ENCODE results near the gene CACNA1E.
"Not testable (repeated sequence)": the region's sequence is repeated elsewhere in the genome, so short reads cannot be mapped to it uniquely, and the experiment has no call there.

The CACNA1E gene

GRCh38 chr1:181518152-181518551, 34.8 kb downstream of the CACNA1E start:
- no peak for DNase-seq

DNA sequence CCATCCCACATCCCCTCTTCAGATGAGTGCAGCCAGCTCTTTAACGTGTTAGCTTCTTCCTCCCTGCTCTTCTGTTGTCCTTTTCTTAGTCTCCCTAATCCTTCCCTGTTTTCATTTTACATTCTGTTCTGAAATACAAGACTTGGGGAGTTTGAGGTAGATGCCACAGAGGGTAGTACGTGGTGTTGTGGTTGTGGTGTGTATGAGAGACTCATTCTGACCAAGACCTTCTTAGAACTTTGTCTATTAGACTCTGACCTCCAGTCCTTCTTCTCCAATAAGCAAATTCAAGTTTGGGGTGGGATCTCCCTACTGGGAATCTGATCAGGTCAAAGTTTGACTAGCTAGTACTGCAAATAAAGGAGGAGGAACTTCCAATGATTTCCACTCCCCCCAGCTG, 39.5 kb downstream of the CACNA1E start:
- no peak for DNase-seq

- DNase-seq, result no peak
Measured at GRCh38 chr1:181525104-181525721, 41.9 kb downstream of the CACNA1E start.

- DNase-seq, result not testable (repeated sequence)
Measured at GRCh38 chr1:181528241-181528640, 44.9 kb downstream of the CACNA1E start.

- DNase-seq, result no peak
Measured at GRCh38 chr1:181531441-181531840, 48.1 kb downstream of the CACNA1E start.

- no peak for DNase-seq
Measured at GRCh38 chr1:181531951-181532600, 48.8 kb downstream of the CACNA1E start.

DNA sequence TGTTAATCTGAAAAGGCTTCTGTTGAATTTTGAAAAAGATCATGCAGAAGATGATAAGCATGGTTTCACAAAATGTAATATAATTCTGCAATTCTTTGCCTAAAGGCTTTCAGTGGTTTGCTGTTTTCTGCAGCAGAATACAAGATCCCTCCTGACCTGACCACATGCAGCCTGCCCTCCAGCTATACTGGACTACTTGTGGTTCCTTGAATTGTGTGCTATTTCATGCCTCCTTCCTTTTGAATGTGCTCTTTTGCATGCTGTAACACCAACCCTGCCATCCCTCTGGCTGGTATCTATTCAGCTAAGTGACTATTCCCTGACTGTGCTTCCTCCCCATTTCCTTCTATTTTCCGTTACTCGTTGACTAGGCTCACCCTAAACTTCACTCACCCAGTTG, 55.5 kb downstream of the CACNA1E start:
- no peak for DNase-seq

DNA sequence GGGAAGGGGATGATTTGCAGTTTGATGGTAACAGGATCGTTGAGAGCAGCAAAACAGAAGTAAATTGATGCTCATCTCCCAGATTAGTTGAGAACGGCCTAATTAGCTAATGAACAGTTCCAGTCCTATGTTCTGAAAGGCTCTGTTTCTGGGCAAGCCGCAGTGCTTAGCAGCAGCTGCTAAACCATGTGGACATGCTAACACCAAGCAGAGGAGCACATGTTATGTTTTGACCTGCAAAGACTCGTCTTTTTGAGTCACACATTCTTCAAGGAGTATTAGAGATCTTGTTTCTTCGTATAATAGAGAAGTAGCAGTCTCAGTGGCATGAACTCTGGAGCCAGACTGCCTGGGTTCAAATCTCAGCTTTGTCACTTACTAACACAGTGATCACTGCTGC, 58.1 kb downstream of the CACNA1E start:
- DNase-seq, result no peak

DNA sequence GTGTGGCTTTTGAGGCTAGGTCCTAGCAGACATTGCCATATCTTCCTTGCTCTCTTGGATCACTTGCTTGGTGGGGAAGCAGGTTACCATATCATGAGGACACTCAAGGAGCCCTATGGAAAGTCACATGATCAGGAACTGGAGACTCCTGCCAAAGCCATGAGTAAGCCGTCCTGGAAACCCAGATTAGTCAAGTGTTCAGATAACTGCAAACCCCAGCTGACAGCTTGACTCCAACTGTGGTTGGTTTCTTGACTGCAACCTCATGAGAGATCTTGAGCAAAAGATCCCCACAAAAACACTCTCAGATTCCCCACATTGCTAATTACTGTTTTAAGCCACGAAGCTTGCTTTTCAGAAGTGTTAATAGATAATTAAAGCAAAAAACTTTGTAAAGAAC, 58.6 kb downstream of the CACNA1E start:
- no peak for DNase-seq

GRCh38 chr1:181542406-181542805, 59.1 kb downstream of the CACNA1E start:
- DNase-seq, result not testable (repeated sequence)

GRCh38 chr1:181545395-181545794, 62.1 kb downstream of the CACNA1E start:
- no peak for DNase-seq

DNA sequence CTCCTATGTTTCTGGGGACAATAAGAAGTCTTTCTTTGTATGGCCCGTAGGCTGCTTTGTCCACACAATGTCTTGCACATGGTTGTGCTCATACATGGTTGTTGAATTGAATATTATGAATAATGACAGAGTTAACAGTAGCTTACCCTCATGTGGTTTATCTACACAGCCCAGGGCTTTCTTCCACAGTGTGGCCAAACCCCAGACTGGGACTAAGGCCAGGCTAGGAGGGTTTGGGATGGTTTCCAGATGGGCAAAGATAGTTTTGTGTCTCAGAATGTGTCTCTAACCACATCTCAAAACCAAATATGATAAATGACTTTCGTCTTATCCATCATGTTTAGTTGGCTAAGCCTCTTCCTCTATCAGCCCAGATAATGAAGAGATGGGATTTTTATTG, 65.2 kb downstream of the CACNA1E start:
- no peak for DNase-seq

DNA sequence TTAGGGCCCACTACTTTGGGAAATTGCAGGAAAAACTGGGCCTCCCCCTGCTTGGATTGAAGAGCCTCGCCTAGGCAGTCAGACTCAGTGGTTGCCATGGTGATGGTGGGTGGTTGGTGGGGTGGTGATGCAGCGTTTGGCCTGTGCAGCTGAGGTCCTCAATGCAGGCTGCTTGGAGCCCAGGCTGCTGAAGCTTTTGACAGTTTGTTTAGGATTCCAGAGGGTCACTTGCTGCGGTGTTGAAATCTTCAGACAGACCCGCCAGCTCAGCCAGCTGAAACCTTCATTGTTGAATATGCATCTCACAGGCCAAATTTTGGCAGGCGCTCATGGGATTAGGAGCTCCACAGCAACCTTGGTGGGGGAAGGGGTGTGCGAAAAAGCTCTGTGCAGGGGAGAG, 67.9 kb downstream of the CACNA1E start:
- no peak for DNase-seq

GRCh38 chr1:181551754-181552153, 68.4 kb downstream of the CACNA1E start:
- DNase-seq, result no peak

DNA sequence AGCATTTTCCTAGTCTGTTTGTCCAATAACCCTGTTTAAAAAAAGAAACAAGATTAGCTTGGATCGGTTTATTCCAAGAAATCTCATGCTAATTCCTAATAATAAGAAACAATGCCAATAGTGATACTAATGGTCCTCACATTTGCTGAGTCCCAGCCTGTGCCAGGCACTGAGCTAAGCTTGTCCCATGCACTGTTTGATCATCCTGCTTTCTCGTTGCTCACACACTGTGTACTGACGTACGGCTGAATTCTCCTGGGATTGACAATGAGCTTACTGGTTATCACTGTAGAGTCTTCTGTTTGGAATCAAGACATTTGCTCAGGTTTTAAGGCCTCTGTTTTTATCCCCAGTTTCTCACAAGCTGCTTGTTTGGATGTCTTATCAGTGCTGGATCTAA, 71.1 kb downstream of the CACNA1E start:
- no peak for DNase-seq

DNA sequence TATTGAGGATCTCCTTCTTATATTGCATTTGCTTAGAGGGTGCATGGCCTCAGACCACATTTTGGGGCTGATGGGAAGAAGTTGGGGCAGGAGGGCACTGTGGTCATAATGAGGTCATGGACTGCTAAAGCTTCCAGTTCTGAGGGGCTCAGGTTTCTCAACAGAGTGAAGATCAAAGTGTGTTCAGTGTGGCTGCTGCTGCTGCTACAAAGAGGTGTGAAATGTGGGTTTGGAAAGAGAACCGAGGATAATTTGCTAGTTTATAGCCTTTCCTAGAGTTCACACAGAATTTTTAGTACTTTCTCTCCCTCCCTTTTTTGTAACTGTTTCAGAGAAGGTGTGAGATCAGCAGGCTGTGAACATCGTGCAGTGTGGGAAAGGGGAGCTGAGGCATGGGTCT, 73.3 kb downstream of the CACNA1E start:
- no peak for DNase-seq

- DNase-seq, result no peak
Measured at GRCh38 chr1:181557313-181557712, 74.0 kb downstream of the CACNA1E start.

GRCh38 chr1:181558416-181558815, 75.1 kb downstream of the CACNA1E start:
- DNase-seq, result no peak

GRCh38 chr1:181559142-181559541, 75.8 kb downstream of the CACNA1E start:
- no peak for DNase-seq

GRCh38 chr1:181562395-181562794, 79.1 kb downstream of the CACNA1E start:
- DNase-seq, result no peak

- DNase-seq, result no peak
Measured at GRCh38 chr1:181568736-181569135, 85.4 kb downstream of the CACNA1E start.

- DNase-seq, result no peak
Measured at GRCh38 chr1:181577475-181577874, 94.2 kb downstream of the CACNA1E start.

- no peak for DNase-seq
Measured at GRCh38 chr1:181583598-181583997, 100.3 kb downstream of the CACNA1E start.

GRCh38 chr1:181587870-181588438, 104.6 kb downstream of the CACNA1E start:
- no peak for DNase-seq

DNA sequence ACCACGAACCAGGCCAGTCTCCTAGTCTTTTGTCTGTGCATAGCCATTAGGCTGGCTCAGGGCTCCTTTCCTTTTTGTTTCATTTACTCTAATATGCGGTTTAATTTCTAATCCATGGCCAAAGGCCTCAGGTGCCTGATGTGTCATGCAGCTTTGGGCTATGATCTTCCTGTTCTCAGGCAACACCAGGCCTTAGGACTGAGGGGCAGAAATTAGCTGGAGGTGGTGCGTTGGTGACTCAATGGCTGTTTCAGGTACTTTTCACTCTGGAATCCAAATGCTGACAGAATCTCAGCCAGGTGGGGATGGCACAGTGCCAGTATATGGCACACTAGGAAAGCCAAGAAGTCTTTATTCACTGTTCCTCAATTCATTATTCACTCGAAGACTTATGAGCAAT, 105.3 kb downstream of the CACNA1E start:
- DNase-seq, result no peak
